IgD-negative memory B cell (primary cell): ENCODE results near the gene SRGAP3. TPM values are rescaled to one million over a fixed set of nuclear protein-coding genes. Genes with fewer than 3 reads are reported as not detected.
A peak's percentile ranks its signal among the peaks of the same experiment; 100 is the strongest.
"Not testable (repeated sequence)": the region's sequence is repeated elsewhere in the genome, so short reads cannot be mapped to it uniquely, and the experiment has no call there.

Source experiments
- H3K27ac Mint-ChIP-seq, 3 donors: one replicate each; pipeline ENCODE4 v1.8.0; 2020 to 2022; ENCODE audit warnings: mild to moderate bottlenecking in 3 of 3, mixed read lengths in 3 of 3, moderate library complexity in 1 of 3
- H3K27me3 Mint-ChIP-seq: one replicate; pipeline ENCODE4 v1.8.0; 2021; ENCODE audit warnings: mixed read lengths
- H3K36me3 Mint-ChIP-seq: one replicate; pipeline ENCODE4 v1.8.0; 2020; ENCODE audit warnings: mild to moderate bottlenecking, mixed read lengths
- H3K4me1 Mint-ChIP-seq, 3 donors: one replicate each; pipeline ENCODE4 v1.8.0; 2020 to 2022; ENCODE audit warnings: mixed read lengths in 3 of 3, mild to moderate bottlenecking in 1 of 3
- H3K4me3 Mint-ChIP-seq, 4 donors: one replicate each; pipeline ENCODE4 v1.8.0; 2020 to 2022; ENCODE audit warnings: mild to moderate bottlenecking in 4 of 4, mixed read lengths in 4 of 4, moderate library complexity in 3 of 4
- H3K9me3 Mint-ChIP-seq, 3 donors: one replicate each; pipeline ENCODE4 v1.8.0; 2020 to 2021; ENCODE audit warnings: mixed read lengths in 3 of 3, mild to moderate bottlenecking in 1 of 3
- polyA plus RNA-seq: library from polyadenylated mRNA; unstranded; fragments of 300-500 nt; fragmentation: Illumina TruSeq; gene quantifications from one replicate; pipeline ENCODE4 v1.2.3, GENCODE V29; 2021

The SRGAP3 gene
- 0.24 TPM for polyA plus RNA-seq

GRCh38 chr3:9249273-9250192, at the start of gene SRGAP3:
Gene SRGAP3, minus strand, starts transcription at chr3:9249646. Its CDS starts 695 bp downstream, at chr3:9248951.
- H3K4me1 Mint-ChIP-seq: peaks cover 6 to 13% (median 8%) of the 10 kb centered on the region in 3 donors
- H3K36me3 Mint-ChIP-seq: no peaks in the 10 kb centered on the region
- peak within 1 kb of the TSS; percentile 75 to 93 (median 90) for H3K4me3 Mint-ChIP-seq
- peak within 1 kb of the TSS in 2 of 3 donors; percentile 81 to 83 for H3K27ac Mint-ChIP-seq
- H3K9me3 Mint-ChIP-seq: no peaks in the 10 kb centered on the region
- peaks cover 13% of the 10 kb centered on the region for H3K27me3 Mint-ChIP-seq

DNA sequence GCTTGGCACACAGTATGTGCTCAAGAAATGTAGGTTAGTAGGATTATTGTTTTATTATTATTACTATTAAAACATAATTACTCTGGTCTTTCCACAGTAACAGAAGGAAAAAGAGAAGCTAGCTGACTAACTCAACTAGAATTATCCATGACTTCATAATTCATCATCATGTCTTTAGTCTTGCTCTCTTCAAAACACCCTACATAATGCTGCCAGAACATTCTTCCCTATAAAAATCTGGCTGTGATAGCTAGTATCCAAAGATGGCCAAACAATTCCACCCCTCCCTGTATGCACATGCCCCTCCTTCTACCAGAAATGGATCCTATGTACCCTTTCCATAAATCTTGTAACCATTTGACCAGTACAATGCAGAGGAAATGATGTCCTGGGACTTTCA, 48.8 kb upstream of the SRGAP3 start:
- Mint-ChIP-seq H3K27me3 (peaks cover 15% of the 10 kb centered on the region), H3K27ac (no peak overlapping the region), H3K36me3 (no peaks in the 10 kb centered on the region), H3K9me3 (peaks cover 0 to 7% (median 6%) of the 10 kb centered on the region in 3 donors), H3K4me3 (no peak overlapping the region), H3K4me1 (peaks cover 0 to 4% (median 2%) of the 10 kb centered on the region in 3 donors)

DNA sequence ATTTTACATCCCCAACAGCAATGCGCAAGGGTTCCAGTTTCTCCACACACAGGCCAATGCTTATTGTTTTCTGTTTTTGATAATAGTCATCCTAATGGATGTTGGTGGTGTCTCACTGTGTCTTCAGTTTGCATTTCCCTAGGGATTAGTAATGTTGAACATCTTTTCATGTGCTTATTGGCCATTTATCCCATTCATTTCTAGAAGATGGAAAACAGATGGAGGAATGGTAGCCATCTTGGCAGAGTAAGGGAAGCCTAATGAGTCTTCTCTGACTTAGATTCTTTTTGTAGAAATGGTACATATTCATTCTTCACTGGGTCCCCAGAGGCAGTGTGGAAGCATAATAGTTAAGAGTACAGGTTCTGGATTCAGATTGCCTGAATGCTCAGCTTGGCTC, 46.8 kb upstream of the SRGAP3 start:
- Mint-ChIP-seq H3K9me3 (peaks cover 0 to 10% (median 6%) of the 10 kb centered on the region in 3 donors), H3K4me1 (no peaks in the 10 kb centered on the region), H3K36me3 (no peaks in the 10 kb centered on the region), H3K4me3 (no peak overlapping the region), H3K27me3 (peaks cover 8% of the 10 kb centered on the region), H3K27ac (no peak overlapping the region)

GRCh38 chr3:9295007-9295406, 45.6 kb upstream of the SRGAP3 start:
- no peaks in the 10 kb centered on the region for H3K36me3 Mint-ChIP-seq
- no peak overlapping the region for H3K4me3 Mint-ChIP-seq
- peaks cover 8% of the 10 kb centered on the region for H3K27me3 Mint-ChIP-seq
- no peak overlapping the region for H3K27ac Mint-ChIP-seq
- H3K4me1 Mint-ChIP-seq: no peaks in the 10 kb centered on the region
- peaks cover 0 to 8% (median 6%) of the 10 kb centered on the region in 3 donors for H3K9me3 Mint-ChIP-seq

- H3K4me1 Mint-ChIP-seq, H3K4me3 Mint-ChIP-seq, H3K27me3 Mint-ChIP-seq, H3K9me3 Mint-ChIP-seq, H3K36me3 Mint-ChIP-seq: not testable (repeated sequence)
- peak overlapping the region in 1 of 3 donors; percentile 35 for H3K27ac Mint-ChIP-seq
Observed at GRCh38 chr3:9293953-9294352, 44.5 kb upstream of the SRGAP3 start.

DNA sequence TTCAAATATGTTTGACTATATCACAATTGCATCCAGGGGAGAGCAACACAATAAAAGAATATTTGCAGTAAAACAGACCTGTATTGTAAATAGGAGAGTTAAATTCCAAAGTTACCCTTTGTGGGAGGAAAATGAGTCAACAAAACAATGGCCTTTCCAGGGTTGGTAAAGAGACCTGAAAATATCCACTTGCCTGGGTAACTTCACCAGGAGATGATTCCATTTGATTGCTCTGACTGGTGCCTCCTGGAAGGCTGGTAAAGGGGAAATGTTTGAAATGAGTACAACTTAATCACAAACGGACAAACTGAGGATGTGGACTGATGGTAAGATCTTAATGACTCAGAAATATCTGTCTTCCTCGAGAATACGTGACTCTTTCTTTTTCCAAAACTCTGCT, 43.6 kb upstream of the SRGAP3 start:
- Mint-ChIP-seq H3K4me3 (no peak overlapping the region), H3K36me3 (no peaks in the 10 kb centered on the region), H3K4me1 (no peaks in the 10 kb centered on the region), H3K9me3 (peaks cover 0 to 9% (median 7%) of the 10 kb centered on the region in 3 donors), H3K27ac (no peak overlapping the region), H3K27me3 (peaks cover 6% of the 10 kb centered on the region)

DNA sequence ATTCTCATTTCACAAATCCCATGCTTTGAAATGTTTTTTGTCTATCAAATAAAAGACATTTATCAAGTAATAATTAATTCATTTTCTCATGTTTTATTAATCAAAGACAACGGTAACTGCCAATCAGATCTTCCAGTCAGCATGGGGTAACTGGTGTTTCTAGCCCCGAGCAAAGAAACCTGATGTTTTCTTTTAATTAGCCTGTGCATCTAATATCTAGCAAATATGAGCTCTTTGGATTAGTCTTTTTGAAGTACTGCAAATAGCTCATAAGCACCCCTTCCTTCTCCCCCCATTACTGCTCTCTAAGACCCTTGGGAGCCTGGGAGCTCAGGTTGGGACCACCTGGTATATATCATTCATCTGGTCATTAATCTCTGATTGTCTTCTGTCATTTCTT, 43.1 kb upstream of the SRGAP3 start:
- Mint-ChIP-seq H3K27ac (no peak overlapping the region), H3K4me1 (no peaks in the 10 kb centered on the region), H3K4me3 (no peak overlapping the region), H3K9me3 (peaks cover 0 to 9% (median 7%) of the 10 kb centered on the region in 3 donors), H3K27me3 (peaks cover 6% of the 10 kb centered on the region), H3K36me3 (no peaks in the 10 kb centered on the region)

DNA sequence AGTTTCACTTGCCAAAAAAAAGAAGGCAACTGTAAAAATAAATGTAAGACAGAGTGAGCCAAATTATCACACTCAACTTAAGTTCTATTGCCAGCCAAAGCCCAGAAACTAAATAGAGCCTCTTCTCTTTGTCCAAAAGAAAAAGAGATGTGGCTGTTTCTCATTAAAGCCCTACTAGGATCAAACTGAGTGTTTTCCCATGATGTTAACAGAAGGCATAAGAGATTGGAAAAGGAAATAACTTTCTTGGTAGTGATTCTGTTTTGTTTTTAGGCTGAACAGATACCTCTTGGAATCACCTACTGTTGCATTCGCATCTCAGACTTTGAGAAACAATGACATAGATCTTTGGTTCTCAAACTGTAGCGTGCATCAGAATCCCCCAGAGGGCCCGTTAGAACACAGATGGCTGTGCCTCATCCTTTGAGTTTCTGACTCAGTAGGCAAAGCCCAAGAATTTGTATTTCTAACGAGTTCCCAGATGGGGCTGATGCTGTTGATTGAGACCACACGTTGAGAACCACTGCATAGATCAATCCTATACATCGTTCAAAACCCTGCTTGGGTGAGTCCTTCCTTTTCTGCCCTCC, 42.5 kb upstream of the SRGAP3 start:
- no peaks in the 10 kb centered on the region for H3K4me1 Mint-ChIP-seq
- peaks cover 9% of the 10 kb centered on the region for H3K27me3 Mint-ChIP-seq
- H3K27ac Mint-ChIP-seq: no peak overlapping the region
- no peak overlapping the region for H3K4me3 Mint-ChIP-seq
- no peaks in the 10 kb centered on the region for H3K36me3 Mint-ChIP-seq
- peaks cover 0 to 9% (median 7%) of the 10 kb centered on the region in 3 donors for H3K9me3 Mint-ChIP-seq

- no peak overlapping the region for H3K27ac Mint-ChIP-seq
- peaks cover 0 to 9% (median 7%) of the 10 kb centered on the region in 3 donors for H3K9me3 Mint-ChIP-seq
- no peaks in the 10 kb centered on the region for H3K36me3 Mint-ChIP-seq
- H3K4me1 Mint-ChIP-seq: no peaks in the 10 kb centered on the region
- peaks cover 6% of the 10 kb centered on the region for H3K27me3 Mint-ChIP-seq
- H3K4me3 Mint-ChIP-seq: no peak overlapping the region
Observed at GRCh38 chr3:9290566-9290965, 41.1 kb upstream of the SRGAP3 start.

DNA sequence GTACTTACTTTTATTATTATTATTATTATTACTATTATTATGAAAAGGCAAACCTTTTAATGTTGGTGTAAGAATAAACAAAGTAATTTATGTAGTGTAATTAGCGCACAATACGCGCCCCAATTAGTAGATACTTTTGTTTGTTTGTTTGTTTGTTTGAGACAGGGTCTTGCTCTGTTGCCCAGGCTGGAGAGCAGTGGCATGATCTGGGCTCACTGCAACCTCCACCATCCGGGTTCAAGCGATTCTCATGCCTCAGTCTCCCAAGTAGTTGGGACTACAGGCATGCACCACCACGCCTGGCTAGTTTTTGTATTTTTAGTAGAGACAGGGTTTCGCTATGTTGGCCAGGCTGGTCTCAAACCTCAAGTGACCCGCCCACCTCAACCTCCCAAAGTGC, 32.1 kb upstream of the SRGAP3 start:
- not testable (repeated sequence) for H3K27me3 Mint-ChIP-seq, H3K9me3 Mint-ChIP-seq, H3K4me1 Mint-ChIP-seq, H3K4me3 Mint-ChIP-seq, H3K36me3 Mint-ChIP-seq, H3K27ac Mint-ChIP-seq

DNA sequence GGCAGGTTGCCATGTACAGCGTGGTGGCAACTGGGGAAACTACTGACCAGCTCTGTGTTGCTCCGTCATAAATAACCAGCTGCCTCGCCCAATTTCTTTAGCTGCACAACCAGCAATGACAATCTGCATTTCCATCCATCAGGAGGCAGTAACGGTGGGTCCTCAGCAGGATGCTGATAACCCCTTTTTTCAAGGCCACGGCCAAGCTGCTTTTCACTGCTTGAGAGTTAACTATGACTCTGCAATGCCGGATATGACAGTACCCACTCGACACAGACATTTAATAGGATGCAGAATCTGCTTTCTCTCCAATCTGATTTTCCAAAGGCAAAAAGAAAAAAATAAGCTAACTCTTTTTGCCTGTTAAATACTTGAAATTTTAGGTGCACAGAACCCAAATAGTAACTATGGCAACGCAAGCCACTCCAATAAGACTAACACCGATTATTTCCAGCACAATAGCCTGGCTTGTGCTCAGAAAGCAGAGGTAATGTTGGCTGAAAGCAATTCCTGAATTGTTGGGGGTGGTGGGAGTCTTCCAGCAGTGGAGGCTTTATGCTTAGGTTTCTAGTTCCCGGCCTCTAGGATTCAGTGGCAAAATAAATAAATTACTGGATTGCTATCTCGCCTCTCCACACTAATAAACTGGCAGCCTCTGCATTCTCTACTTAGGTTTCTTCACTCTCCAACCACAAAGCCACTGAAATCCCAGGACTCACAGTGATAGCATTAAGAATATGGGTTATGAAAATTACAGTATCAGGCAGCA, 31.2 kb upstream of the SRGAP3 start:
- Mint-ChIP-seq H3K4me3 (no peak overlapping the region), H3K27ac (no peak overlapping the region), H3K9me3 (peaks cover 0 to 2% (median 0%) of the 10 kb centered on the region in 3 donors), H3K36me3 (peaks cover 3% of the 10 kb centered on the region), H3K27me3 (no peaks in the 10 kb centered on the region), H3K4me1 (no peaks in the 10 kb centered on the region)

DNA sequence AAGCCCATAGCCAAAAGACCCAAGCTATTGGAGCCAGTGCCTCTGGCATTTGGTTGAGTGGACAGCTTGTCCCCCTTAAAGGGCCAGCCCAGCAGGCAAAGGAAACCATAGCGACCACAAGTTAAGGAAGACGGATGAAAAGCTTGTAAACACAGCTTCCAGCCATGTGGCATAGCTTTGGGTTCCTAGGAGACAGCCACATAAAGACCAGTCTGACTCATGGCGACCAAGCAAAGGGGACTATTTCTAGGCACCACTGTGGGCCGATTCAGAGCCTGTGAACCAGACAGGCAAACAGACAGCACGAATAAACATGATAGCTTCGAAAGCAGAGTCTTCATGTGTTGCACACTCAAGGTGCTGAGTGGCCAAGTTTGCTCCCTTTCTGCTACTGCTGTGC, 30.5 kb upstream of the SRGAP3 start:
- H3K36me3 Mint-ChIP-seq: peaks cover 3% of the 10 kb centered on the region
- peaks cover 0 to 4% (median 3%) of the 10 kb centered on the region in 3 donors for H3K9me3 Mint-ChIP-seq
- H3K27ac Mint-ChIP-seq: no peak overlapping the region

GRCh38 chr3:9278498-9278897, 29.1 kb upstream of the SRGAP3 start:
- Mint-ChIP-seq H3K9me3 (peaks cover 0 to 6% (median 3%) of the 10 kb centered on the region in 3 donors), H3K4me1 (no peaks in the 10 kb centered on the region), H3K27me3 (no peaks in the 10 kb centered on the region)

More for the DNA sequence above, 30.5 kb upstream of the SRGAP3 start:
- Mint-ChIP-seq H3K4me3 (no peak overlapping the region), H3K4me1 (no peaks in the 10 kb centered on the region), H3K27me3 (no peaks in the 10 kb centered on the region)

DNA sequence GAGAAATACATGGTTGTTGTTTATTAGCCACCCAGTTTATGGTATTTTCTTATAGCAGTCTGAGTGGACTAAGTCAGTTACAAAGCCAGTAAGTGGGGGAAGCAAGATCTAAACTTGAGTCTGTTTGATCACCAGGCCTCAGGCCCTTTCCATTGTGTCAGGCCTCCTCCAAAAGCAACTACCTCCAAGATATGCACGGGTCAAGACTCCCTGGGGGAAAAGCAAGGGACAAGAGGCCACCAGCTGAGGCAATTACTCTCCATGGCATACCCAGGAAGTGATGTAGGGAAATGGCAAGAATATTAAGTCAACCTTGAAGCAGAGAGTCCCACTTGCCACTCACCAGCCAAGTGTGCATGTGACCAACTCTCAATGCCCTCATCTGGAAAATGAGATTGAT, 28.6 kb upstream of the SRGAP3 start:
- H3K9me3 Mint-ChIP-seq: peaks cover 0 to 6% (median 3%) of the 10 kb centered on the region in 3 donors
- no peak overlapping the region for H3K27ac Mint-ChIP-seq
- H3K4me3 Mint-ChIP-seq: no peak overlapping the region
- H3K27me3 Mint-ChIP-seq: no peaks in the 10 kb centered on the region
- H3K4me1 Mint-ChIP-seq: no peaks in the 10 kb centered on the region
- H3K36me3 Mint-ChIP-seq: peaks cover 3% of the 10 kb centered on the region

More at GRCh38 chr3:9278498-9278897, 29.1 kb upstream of the SRGAP3 start:
- no peak overlapping the region for H3K4me3 Mint-ChIP-seq
- no peak overlapping the region for H3K27ac Mint-ChIP-seq
- peaks cover 3% of the 10 kb centered on the region for H3K36me3 Mint-ChIP-seq

- Mint-ChIP-seq H3K27ac (no peak overlapping the region), H3K36me3 (peaks cover 3% of the 10 kb centered on the region), H3K27me3 (no peaks in the 10 kb centered on the region), H3K4me3 (no peak overlapping the region), H3K4me1 (no peaks in the 10 kb centered on the region), H3K9me3 (peaks cover 0 to 6% (median 3%) of the 10 kb centered on the region in 3 donors)
Observed at GRCh38 chr3:9276761-9277370, 27.4 kb upstream of the SRGAP3 start.
